Small intestine (tissue), 16 donors: Measurements from ENCODE around the gene RAB9A. TPM values are rescaled to one million over a fixed set of nuclear protein-coding genes. Genes with fewer than 3 reads are reported as not detected.
"Not testable (repeated sequence)": the region's sequence is repeated elsewhere in the genome, so short reads cannot be mapped to it uniquely, and the experiment has no call there.

ENCODE experiments used
- DNase-seq, 2 donors: peaks; one replicate each; pipeline versions ENCODE4 v3.0.0 to v3.0.0-alpha.2; 2013
- FAIRE-seq: peaks from 2 replicates; lab custom pipeline; 2012; peaks lifted over from hg19 to GRCh38; lab: Jason Lieb, UNC
- H3K27ac ChIP-seq, 3 donors: one replicate each; pipeline ENCODE4 v1.5.1; 2013; ENCODE audit warnings: low read length in 2 of 3, mild to moderate bottlenecking in 2 of 3, control low read depth in 1 of 3, inconsistent platforms in 1 of 3, low read depth in 1 of 3, moderate library complexity in 1 of 3
- H3K27me3 ChIP-seq, 3 donors: one replicate each; pipeline ENCODE4 v1.6.1; 2013; ENCODE audit warnings: low read length in 3 of 3, inconsistent platforms in 1 of 3; ENCODE audit not compliant: control insufficient read depth in 3 of 3, insufficient read depth in 3 of 3
- H3K36me3 ChIP-seq, 3 donors: one replicate each; pipeline ENCODE4 v1.6.1; 2013; ENCODE audit warnings: low read length in 3 of 3, inconsistent platforms in 1 of 3, low read depth in 1 of 3, mild to moderate bottlenecking in 1 of 3, moderate library complexity in 1 of 3; ENCODE audit not compliant: control insufficient read depth in 3 of 3, insufficient read depth in 2 of 3
- H3K4me1 ChIP-seq, 3 donors: one replicate each; pipeline ENCODE4 v1.6.1; 2013; ENCODE audit warnings: low read length in 2 of 3, inconsistent platforms in 1 of 3, low read depth in 1 of 3, mild to moderate bottlenecking in 1 of 3, moderate library complexity in 1 of 3; ENCODE audit not compliant: control insufficient read depth in 3 of 3, insufficient read depth in 2 of 3
- H3K4me3 ChIP-seq, 3 donors: one replicate each; pipeline ENCODE4 v1.5.1; 2013; ENCODE audit warnings: low read length in 3 of 3, control low read depth in 1 of 3, inconsistent platforms in 1 of 3, low read depth in 1 of 3, mild to moderate bottlenecking in 1 of 3, moderate library complexity in 1 of 3
- H3K9me3 ChIP-seq, 2 donors: one replicate each; pipeline ENCODE4 v1.6.1; 2013; ENCODE audit warnings: low read depth in 1 of 2, low read length in 1 of 2; ENCODE audit not compliant: control insufficient read depth in 2 of 2, insufficient read depth in 1 of 2
- WGBS, 3 donors: extraction: QIAGEN DNeasy Blood & Tissue Kit; methylation state at CpG; one replicate each; pipeline ENCODE4 v1.1.7; 2013; 5-methylcytosine and 5-hydroxymethylcytosine counted together
- long read RNA-seq, 10 donors: transcript quantifications; one replicate each; lab custom pipeline, GENCODE V29; 2026
- polyA plus RNA-seq, 4 donors: library from polyadenylated mRNA; stranded (reverse) in 3 of 4; unstranded in 1 of 4; fragments of 200-250 nt in 3 of 4; fragments of 120-200 nt in 1 of 4; gene quantifications; one replicate each; pipeline versions ENCODE4 v1.2.1 to v1.2.3, GENCODE V29; 2013
- donor health status: healthy with polysubstance abuse.
- donor health status: control.
- donor health status: control.
- donor health status: Bipolar disorder and iron deficiency.
- donor health status: healthy.

The RAB9A gene, protein sequence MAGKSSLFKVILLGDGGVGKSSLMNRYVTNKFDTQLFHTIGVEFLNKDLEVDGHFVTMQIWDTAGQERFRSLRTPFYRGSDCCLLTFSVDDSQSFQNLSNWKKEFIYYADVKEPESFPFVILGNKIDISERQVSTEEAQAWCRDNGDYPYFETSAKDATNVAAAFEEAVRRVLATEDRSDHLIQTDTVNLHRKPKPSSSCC
- polyA plus RNA-seq, result 10 to 100 TPM; 16.5 to 32.4 (median 25.1) TPM
- long read RNA-seq, donor 1, transcript RAB9A-202 (3 exons, 2,039 nt), result major isoform, 23 of 41 reads
- long read RNA-seq, donor 1, partial matches to known transcripts, result 14 of 41 reads
- long read RNA-seq, donor 1, other reads (novel, unspliced or antisense), result 0 of 41 reads
- long read RNA-seq, donor 2, partial matches to known transcripts, result 11 of 14 reads
- long read RNA-seq, donor 2, other reads (novel, unspliced or antisense), result 0 of 14 reads
- long read RNA-seq, donor 3, transcript RAB9A-202 (3 exons, 2,039 nt), result major isoform, 5 of 24 reads
- long read RNA-seq, donor 3, partial matches to known transcripts, result 16 of 24 reads
- long read RNA-seq, donor 3, other reads (novel, unspliced or antisense), result 0 of 24 reads
- long read RNA-seq, donor 4, result 0 reads
- long read RNA-seq, donor 5, partial matches to known transcripts, result 0 of 1 reads
- long read RNA-seq, donor 5, other reads (novel, unspliced or antisense), result 0 of 1 reads
- long read RNA-seq, donor 6, transcript RAB9A-202 (3 exons, 2,039 nt), result major isoform, 10 of 11 reads
- long read RNA-seq, donor 6, partial matches to known transcripts, result 0 of 11 reads
- long read RNA-seq, donor 6, other reads (novel, unspliced or antisense), result 0 of 11 reads
- long read RNA-seq, donor 7, transcript RAB9A-203 (2 exons, 737 nt), result minor isoform, 8 of 25 reads
- long read RNA-seq, donor 7, transcript RAB9A-202 (3 exons, 2,039 nt), result major isoform, 17 of 25 reads
- long read RNA-seq, donor 7, partial matches to known transcripts, result 0 of 25 reads
- long read RNA-seq, donor 7, other reads (novel, unspliced or antisense), result 0 of 25 reads
- long read RNA-seq, donor 8, partial matches to known transcripts, result 0 of 5 reads
- long read RNA-seq, donor 8, other reads (novel, unspliced or antisense), result 0 of 5 reads
- long read RNA-seq, donor 9, partial matches to known transcripts, result 0 of 5 reads
- long read RNA-seq, donor 9, other reads (novel, unspliced or antisense), result 0 of 5 reads
- long read RNA-seq, donor 10, transcript RAB9A-202 (3 exons, 2,039 nt), result major isoform, 14 of 21 reads
- long read RNA-seq, donor 10, transcript RAB9A-203 (2 exons, 737 nt), result minor isoform, 7 of 21 reads
- long read RNA-seq, donor 10, partial matches to known transcripts, result 0 of 21 reads
- long read RNA-seq, donor 10, other reads (novel, unspliced or antisense), result 0 of 21 reads

DNA sequence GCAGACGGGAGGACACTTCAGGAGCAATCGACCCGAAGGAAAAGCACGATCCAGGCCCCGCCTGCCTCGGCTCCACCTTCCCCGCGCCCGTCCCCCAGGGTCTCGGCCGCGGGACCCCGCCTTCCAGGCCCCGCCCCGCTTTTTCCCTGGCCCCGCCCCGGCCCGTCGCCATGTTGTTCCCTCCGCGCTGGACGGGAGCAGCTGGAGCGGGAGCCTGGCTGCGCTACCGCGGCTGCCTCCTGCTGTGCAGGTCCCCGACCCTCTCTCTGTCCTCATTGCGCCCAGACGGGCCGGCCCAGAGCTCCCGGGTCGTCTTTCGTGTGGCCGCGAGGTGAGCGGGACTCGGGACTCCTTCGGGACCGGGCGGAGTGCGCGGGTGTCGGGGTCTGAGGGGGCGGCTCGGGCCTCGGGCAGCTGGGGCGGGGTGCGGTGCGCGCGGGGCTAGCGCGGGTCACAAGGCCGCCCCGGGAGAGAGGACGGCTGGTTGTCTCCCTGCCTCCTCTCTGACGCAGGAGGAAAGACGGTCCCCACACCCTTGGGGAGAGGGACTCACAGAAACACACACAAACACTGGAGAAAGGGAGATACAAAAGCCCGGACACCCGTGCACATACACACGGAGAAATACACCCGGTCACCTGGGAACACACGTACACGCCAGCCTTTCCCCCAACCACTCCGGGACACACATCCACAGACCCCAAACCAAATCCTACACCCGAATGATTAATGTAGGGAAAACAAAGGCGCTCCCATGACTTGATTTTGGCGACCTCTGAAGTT, at the start of gene RAB9A:
TSS of gene RAB9A (plus strand) at position 171 of the 783 bp plus-strand sequence. CDS start 19,619 bp downstream, outside the sequence.
- Histone ChIP-seq H3K4me1 (peaks cover 3 to 6% (median 4%) of the 10 kb centered on the region in 3 donors), H3K4me3 (peak within 1 kb of the TSS; percentile 64 to 77 (median 67)), H3K9me3 (no peaks in the 10 kb centered on the region), H3K36me3 (no peaks in the 10 kb centered on the region), H3K27me3 (no peaks in the 10 kb centered on the region), H3K27ac (peak within 1 kb of the TSS; percentile 81 to 96 (median 93))
- DNase-seq (peak; percentile 78 to 88), FAIRE-seq (no peak)
- WGBS, 3 donors, result 0 to 5% (median 1%) methylated on average over 48 to 68 of the region's 68 CpGs

DNA sequence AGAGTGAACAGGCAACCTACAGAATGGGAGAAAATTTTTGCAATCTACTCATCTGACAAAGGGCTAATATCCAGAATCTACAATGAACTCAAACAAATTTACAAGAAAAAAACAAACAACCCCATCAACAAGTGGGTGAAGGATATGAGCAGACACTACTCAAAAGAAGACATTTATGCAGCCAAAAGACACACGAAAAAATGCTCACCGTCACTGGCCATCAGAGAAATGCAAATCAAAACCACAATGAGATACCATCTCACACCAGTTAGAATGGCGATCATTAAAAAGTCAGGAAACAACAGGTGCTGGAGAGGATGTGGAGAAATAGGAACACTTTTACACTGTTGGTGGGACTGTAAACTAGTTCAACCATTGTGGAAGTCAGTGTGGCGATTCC, 47.2 kb upstream of the RAB9A start:
- FAIRE-seq, H3K27ac ChIP-seq, H3K36me3 ChIP-seq, H3K4me3 ChIP-seq, H3K9me3 ChIP-seq, H3K4me1 ChIP-seq, H3K27me3 ChIP-seq, DNase-seq: not testable (repeated sequence)
- 54 to 93% (median 63%) methylated on average over 2 of the region's 4 CpGs for WGBS, 3 donors

DNA sequence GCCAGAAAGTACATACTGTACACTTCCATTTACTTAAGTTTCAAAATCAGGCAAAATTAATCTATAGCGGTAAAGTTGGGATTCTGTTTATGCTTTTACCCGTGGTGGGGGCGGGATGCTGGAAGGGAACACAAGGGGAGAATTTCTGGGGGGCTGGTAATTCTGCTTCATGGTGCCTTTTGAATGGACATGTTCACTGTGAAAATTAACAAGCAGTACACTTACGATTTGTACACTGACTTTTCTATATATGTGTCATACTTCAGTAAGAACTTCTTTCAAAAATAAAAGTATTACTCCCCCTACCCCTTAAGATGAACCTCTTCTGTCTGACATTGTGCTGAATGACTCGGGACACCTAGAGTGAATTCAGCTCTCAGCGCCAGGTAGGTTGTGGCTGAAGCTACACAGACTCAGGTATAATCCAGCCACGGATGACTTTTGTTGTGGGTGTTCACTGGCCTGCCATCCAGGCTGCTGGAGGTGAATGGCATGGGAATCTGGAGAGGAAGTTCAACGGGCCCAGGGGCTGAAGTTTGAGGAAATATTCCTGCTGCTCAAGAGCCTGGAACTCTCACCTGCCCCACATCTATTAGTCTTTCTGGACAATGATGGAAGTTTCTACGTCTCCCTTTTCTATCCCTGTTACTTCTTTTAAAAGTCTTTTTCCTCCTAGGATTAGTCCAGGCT, 43.3 kb upstream of the RAB9A start:
- Histone ChIP-seq H3K36me3 (no peaks in the 10 kb centered on the region), H3K27me3 (no peaks in the 10 kb centered on the region), H3K4me3 (no peak overlapping the region), H3K27ac (no peak overlapping the region), H3K9me3 (no peaks in the 10 kb centered on the region), H3K4me1 (peaks cover 0 to 8% (median 0%) of the 10 kb centered on the region in 3 donors)
- 60 to 66% (median 64%) methylated on average over 9 of the region's 9 CpGs for WGBS, 3 donors
- FAIRE-seq (no peak), DNase-seq (no peak)

DNA sequence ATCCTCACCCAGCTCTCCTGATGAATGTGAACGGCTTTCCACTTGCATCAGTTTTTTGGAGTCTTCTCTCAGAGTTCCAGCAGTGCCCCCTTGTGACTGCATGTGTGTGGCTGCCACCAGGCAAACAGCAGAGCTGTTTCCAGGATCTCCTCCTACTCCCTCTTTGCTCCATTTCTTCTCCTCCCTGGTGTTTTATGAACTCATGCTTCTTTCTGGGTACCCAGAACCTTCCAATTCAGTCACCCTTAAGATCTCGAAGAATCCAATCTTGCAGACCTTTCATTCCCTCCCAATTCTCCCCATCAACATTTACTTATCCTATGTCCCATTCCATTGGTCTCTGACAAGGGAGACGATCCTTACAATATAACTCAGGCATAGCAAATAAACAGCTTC, 42.8 kb upstream of the RAB9A start:
- no peak for FAIRE-seq
- WGBS, 3 donors, result 26 to 37% (median 37%) methylated on average over 3 of the region's 3 CpGs

DNA sequence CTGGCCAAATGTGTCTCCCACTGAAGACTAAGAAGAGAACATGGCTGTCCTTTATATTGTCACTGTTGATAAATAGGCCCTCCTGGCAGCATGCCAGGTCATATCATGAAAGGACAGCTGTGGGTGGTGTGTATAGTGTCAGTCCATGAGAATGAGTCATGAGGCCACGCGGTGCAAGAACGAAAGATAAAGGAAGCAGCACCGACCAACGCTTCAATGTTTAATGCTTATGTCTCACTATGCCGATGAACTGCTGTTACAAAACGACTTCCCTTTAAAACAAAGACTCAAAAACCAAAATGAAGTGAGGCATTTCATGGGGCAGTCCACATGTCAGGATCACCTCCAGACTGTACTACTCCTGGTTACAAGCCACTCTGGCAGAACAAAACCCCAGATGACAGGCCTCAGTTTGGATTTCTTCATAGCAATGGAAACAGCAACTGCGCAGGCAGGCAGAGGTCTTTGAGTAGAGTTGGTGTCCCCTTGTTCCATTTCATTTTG, 41.2 kb upstream of the RAB9A start:
- WGBS, 3 donors, result 13 to 35% (median 17%) methylated on average over 8 of the region's 8 CpGs
- no peaks in the 10 kb centered on the region for H3K27me3 ChIP-seq
- H3K4me3 ChIP-seq, result no peak overlapping the region
- H3K9me3 ChIP-seq, result no peaks in the 10 kb centered on the region
- DNase-seq (peak; percentile 90 to 93), FAIRE-seq (no peak)
- H3K4me1 ChIP-seq, result peaks cover 0 to 13% (median 0%) of the 10 kb centered on the region in 3 donors
- H3K27ac ChIP-seq, result peak overlapping the region in 2 of 3 donors; percentile 75 to 80
- no peaks in the 10 kb centered on the region for H3K36me3 ChIP-seq

More for the DNA sequence above, 42.8 kb upstream of the RAB9A start:
- Histone ChIP-seq H3K27me3 (no peaks in the 10 kb centered on the region), H3K4me3 (no peak overlapping the region), H3K27ac (no peak overlapping the region), H3K9me3 (no peaks in the 10 kb centered on the region), H3K36me3 (no peaks in the 10 kb centered on the region), H3K4me1 (peaks cover 0 to 8% (median 0%) of the 10 kb centered on the region in 3 donors)
- peak; percentile 55 for DNase-seq

DNA sequence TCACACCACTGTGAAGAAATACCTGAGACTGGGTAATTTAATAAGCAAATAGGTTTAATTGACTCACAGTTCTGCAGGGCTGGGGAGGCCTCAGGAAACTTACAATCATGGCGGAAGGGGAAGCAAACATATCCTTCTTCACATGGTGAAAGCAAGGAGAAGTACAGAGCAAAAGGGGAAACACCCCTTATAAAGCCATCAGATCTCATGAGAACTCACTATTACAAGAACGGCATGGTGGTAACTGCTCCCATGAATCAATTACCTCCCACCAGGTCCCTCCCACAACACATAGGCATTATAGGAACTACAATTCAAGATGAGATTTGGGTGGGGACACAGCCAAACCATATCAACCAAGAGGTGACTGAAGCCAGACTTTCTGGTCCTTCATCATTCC, 40.6 kb upstream of the RAB9A start:
- 78 to 100% (median 92%) methylated on average over 2 of the region's 2 CpGs for WGBS, 3 donors
- not testable (repeated sequence) for H3K9me3 ChIP-seq, DNase-seq, FAIRE-seq, H3K4me3 ChIP-seq, H3K27me3 ChIP-seq, H3K36me3 ChIP-seq
- Histone ChIP-seq H3K4me1 (peaks cover 0 to 13% (median 0%) of the 10 kb centered on the region in 3 donors), H3K27ac (peak overlapping the region in 1 of 3 donors; percentile 80)

DNA sequence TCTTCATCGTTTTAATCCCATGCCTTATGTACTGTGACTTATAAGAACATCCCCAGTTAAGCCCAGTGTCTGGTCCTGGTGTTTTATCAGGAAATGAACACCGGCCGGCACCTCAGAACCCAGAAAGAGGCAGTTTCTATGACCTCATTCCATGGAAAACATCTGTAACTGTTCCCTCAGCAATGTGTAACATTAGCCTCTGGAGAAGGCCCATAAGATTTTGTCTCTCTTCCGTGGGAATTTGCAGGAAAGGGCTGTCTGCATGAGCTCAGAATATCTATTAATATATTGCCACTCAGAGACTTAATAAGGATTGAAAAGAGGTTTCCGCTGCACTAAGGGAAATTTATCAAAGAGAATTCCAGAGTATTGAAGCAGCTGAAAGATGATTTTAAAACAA, 39.1 kb upstream of the RAB9A start:
- Histone ChIP-seq H3K36me3 (no peaks in the 10 kb centered on the region), H3K9me3 (no peaks in the 10 kb centered on the region), H3K27me3 (no peaks in the 10 kb centered on the region), H3K4me3 (no peak overlapping the region), H3K4me1 (peaks cover 0 to 15% (median 0%) of the 10 kb centered on the region in 3 donors), H3K27ac (no peak overlapping the region)
- WGBS, 3 donors, result 66 to 77% (median 68%) methylated on average over 5 of the region's 5 CpGs
- FAIRE-seq, result no peak
- no peak for DNase-seq
